Parathyroid adenoma (tissue), 2 donors: Measurements from ENCODE around the gene HOXC10.

Source experiments
- H2AFZ ChIP-seq: fragments of 300-600 bp; sonication (generic); one replicate; pipeline ENCODE4 v1.7.0; 2017; ENCODE audit warnings: antibody characterized with exemption, mild to moderate bottlenecking
- H3K27ac ChIP-seq: fragments of 300-600 bp; sonication (generic); one replicate; pipeline ENCODE4 v1.7.0; 2017
- H3K27me3 ChIP-seq: fragments of 300-600 bp; sonication (generic); one replicate; pipeline ENCODE4 v1.7.0; 2017; ENCODE audit warnings: low read length; ENCODE audit not compliant: control insufficient read depth, insufficient read depth
- H3K36me3 ChIP-seq: fragments of 300-600 bp; sonication (generic); one replicate; pipeline ENCODE4 v1.7.0; 2017; ENCODE audit warnings: low read length; ENCODE audit not compliant: control insufficient read depth, insufficient read depth
- H3K4me1 ChIP-seq: fragments of 300-600 bp; sonication (generic); one replicate; pipeline ENCODE4 v1.7.0; 2017; ENCODE audit warnings: control low read depth
- H3K4me2 ChIP-seq: fragments of 300-600 bp; sonication (generic); one replicate; pipeline ENCODE4 v1.7.0; 2017; ENCODE audit warnings: low read length
- H3K4me3 ChIP-seq: fragments of 300-600 bp; sonication (generic); one replicate; pipeline ENCODE4 v1.7.0; 2017; ENCODE audit warnings: low read depth, low read length
- H3K79me2 ChIP-seq: fragments of 300-600 bp; sonication (generic); one replicate; pipeline ENCODE4 v1.7.0; 2017; ENCODE audit warnings: control low read depth
- H3K9ac ChIP-seq: fragments of 300-600 bp; sonication (generic); one replicate; pipeline ENCODE4 v1.7.0; 2017; ENCODE audit warnings: mild to moderate bottlenecking
- H3K9me3 ChIP-seq: fragments of 300-600 bp; sonication (generic); one replicate; pipeline ENCODE4 v1.7.0; 2017; ENCODE audit warnings: low read length; ENCODE audit not compliant: control insufficient read depth
- CTCF ChIP-seq: fragments of 300-600 bp; sonication (generic); IDR thresholded peaks from one replicate; pipeline ENCODE4 v1.7.0; 2017; ENCODE audit warnings: antibody characterized with exemption, mild to moderate bottlenecking
- donor health status: primary hyperparathyroidism.

Gene HOXC10

DNA sequence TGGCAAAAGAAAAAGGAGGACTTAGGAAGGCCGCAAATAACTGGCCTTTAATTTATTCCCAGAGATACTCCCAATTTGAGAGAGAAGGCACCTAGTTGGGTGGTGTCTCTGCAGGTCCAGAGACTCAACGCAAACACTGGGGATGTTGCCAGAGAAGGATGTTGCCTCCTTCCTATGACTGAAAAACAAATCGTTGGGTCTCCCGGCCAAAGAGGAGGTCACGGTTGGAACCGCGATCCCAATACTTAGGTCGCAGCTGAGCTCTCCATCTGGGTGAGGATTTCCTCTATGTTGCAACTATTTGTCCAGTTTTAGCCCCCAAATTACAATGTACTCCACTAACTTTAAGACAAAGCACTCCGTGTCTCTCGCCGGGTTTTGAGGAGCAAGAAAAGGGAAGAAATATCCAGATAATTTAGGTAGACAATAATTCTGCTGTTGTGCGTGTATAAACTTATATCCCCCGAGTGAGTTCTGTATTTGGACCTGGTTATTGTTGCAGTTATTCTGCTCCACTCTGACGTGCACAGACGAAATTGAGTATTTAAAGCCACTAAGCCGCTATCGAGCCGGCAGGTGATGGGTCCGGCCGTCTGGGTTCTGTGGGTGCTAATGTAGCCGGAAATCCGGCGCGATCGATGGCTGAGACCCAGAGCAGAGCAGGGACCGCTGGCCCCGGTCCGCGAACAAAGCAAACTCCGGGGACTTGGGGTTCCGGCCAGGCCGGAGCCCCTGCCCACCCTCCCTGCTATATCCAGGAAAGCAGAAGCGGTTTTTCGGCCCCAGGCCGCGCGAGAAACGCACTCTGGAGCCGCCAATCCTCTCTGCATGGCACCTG, 24.5 kb upstream of the HOXC10 start:
- Histone ChIP-seq H3K4me1 (no peaks in the 10 kb centered on the region), H3K4me3 (no peak overlapping the region), H3K9me3 (no peaks in the 10 kb centered on the region), H3K4me2 (no peak overlapping the region), H3K9ac (no peak overlapping the region), H2AFZ (no peak overlapping the region), H3K27me3 (peaks cover 34% of the 10 kb centered on the region), H3K36me3 (no peaks in the 10 kb centered on the region), H3K79me2 (no peaks in the 10 kb centered on the region), H3K27ac (no peak overlapping the region)
- no peak for TF ChIP-seq CTCF

- H3K27ac ChIP-seq, result no peak overlapping the region
- no peak overlapping the region for H2AFZ ChIP-seq
- peaks cover 33% of the 10 kb centered on the region for H3K27me3 ChIP-seq
- no peak for TF ChIP-seq CTCF
- no peak overlapping the region for H3K9ac ChIP-seq
- H3K9me3 ChIP-seq, result no peaks in the 10 kb centered on the region
- H3K79me2 ChIP-seq, result no peaks in the 10 kb centered on the region
- no peaks in the 10 kb centered on the region for H3K4me1 ChIP-seq
- H3K4me3 ChIP-seq, result no peak overlapping the region
- H3K4me2 ChIP-seq, result no peak overlapping the region
- no peaks in the 10 kb centered on the region for H3K36me3 ChIP-seq
Observed at GRCh38 chr12:53961025-53961761, 23.8 kb upstream of the HOXC10 start.

- H3K36me3 ChIP-seq, result no peaks in the 10 kb centered on the region
- peaks cover 43% of the 10 kb centered on the region for H3K27me3 ChIP-seq
- H3K4me2 ChIP-seq, result no peak overlapping the region
- no peaks in the 10 kb centered on the region for H3K9me3 ChIP-seq
- no peak overlapping the region for H3K27ac ChIP-seq
- H3K4me3 ChIP-seq, result no peak overlapping the region
- H3K9ac ChIP-seq, result no peak overlapping the region
- H3K4me1 ChIP-seq, result no peaks in the 10 kb centered on the region
- no peak for TF ChIP-seq CTCF
- H3K79me2 ChIP-seq, result no peaks in the 10 kb centered on the region
- no peak overlapping the region for H2AFZ ChIP-seq
Observed at GRCh38 chr12:53963005-53963404, 21.9 kb upstream of the HOXC10 start.

- Histone ChIP-seq H3K9me3 (no peaks in the 10 kb centered on the region), H3K36me3 (no peaks in the 10 kb centered on the region), H3K79me2 (no peaks in the 10 kb centered on the region), H3K4me2 (no peak overlapping the region), H3K27ac (no peak overlapping the region), H3K27me3 (peaks cover 40% of the 10 kb centered on the region), H2AFZ (no peak overlapping the region), H3K4me3 (no peak overlapping the region), H3K9ac (no peak overlapping the region), H3K4me1 (no peaks in the 10 kb centered on the region)
- no peak for TF ChIP-seq CTCF
Observed at GRCh38 chr12:53963434-53964314, 21.3 kb upstream of the HOXC10 start.
